Measurements from ENCODE around the gene NTHL1.

DNA sequence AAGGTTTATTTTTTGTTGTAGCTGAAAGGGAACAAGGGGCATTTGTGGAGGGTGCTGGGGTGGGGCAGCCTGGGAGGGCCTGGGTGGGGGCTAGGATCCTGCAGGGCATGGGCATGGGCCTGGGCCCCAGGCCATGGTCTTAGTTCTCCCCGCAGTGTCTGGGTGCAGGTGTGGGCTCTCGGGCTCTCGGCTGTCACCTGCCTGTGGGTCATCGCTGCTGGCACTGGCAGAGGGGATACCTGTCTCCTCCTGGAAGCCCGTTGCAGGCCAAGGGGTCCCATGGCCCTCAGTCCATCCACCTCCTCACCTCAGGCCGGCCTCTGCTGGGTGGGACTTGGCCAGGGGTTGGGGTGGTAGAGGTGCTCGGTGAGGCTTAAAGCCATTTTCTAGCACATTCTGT, 30.5 kb upstream of the NTHL1 start:
- TF ChIP-seq, protein P1, sequence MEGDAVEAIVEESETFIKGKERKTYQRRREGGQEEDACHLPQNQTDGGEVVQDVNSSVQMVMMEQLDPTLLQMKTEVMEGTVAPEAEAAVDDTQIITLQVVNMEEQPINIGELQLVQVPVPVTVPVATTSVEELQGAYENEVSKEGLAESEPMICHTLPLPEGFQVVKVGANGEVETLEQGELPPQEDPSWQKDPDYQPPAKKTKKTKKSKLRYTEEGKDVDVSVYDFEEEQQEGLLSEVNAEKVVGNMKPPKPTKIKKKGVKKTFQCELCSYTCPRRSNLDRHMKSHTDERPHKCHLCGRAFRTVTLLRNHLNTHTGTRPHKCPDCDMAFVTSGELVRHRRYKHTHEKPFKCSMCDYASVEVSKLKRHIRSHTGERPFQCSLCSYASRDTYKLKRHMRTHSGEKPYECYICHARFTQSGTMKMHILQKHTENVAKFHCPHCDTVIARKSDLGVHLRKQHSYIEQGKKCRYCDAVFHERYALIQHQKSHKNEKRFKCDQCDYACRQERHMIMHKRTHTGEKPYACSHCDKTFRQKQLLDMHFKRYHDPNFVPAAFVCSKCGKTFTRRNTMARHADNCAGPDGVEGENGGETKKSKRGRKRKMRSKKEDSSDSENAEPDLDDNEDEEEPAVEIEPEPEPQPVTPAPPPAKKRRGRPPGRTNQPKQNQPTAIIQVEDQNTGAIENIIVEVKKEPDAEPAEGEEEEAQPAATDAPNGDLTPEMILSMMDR (IDR thresholded peaks at IDR 0.05) = no peak
- TF ChIP-seq POLR2A (IDR thresholded peaks at IDR 0.05) = no peak
- no peak for TF ChIP-seq EP300 (IDR thresholded peaks at IDR 0.05)

Data from ovary (tissue), 3 donors.